Measurements from ENCODE around the gene SPHK2. TPM values are rescaled to one million over a fixed set of nuclear protein-coding genes. Genes with fewer than 3 reads are reported as not detected.

SPHK2 gene
- polyA plus RNA-seq, 1 of the 3 experiments (the other 2 are of a cell fraction): 14.8 TPM

- H3K9me3 ChIP-seq: no peaks in the 10 kb centered on the region
- peaks cover 7 to 20% of the 10 kb centered on the region in 2 experiments; a peak in 3 of 4 replicates for H3K4me1 ChIP-seq (ENCODE audit: control insufficient read depth in 1 of 2, insufficient read depth in 2 of 2, low read depth in 1 of 2, low read length in 1 of 2)
- H3K79me2 ChIP-seq (ENCODE audit: insufficient read depth): 0 out of 2 replicates have a peak, but pooled peaks cover 3% of the 10 kb centered on the region
- H3K9ac ChIP-seq: no peak overlapping the region
- no peaks in the 10 kb centered on the region for H3K9me2 ChIP-seq
- CTCF ChIA-PET: no interaction called here
- no peaks in the 10 kb centered on the region for H3K27me3 ChIP-seq (ENCODE audit: insufficient read depth)
- POLR2A ChIA-PET: interaction anchor here (1.4 kb wide), 1 partner anchor 9 kb away, joined by 5 read pairs; the partner anchor contains the start of gene RPL18
- H3K36me3 ChIP-seq (replicated peaks in 1 of 2; ENCODE audit: control insufficient read depth in 1 of 2, insufficient read depth in 2 of 2, low read length in 1 of 2): peaks cover 12 to 25% of the 10 kb centered on the region in 2 experiments
- no peak overlapping the region for H3K27ac ChIP-seq (ENCODE audit: low read depth in 2 of 2, low read length in 1 of 2)
- no peak overlapping the region for H2AFZ ChIP-seq (ENCODE audit: low read depth)
- WGBS (ENCODE audit: low lambda C conversion rate): 94% methylated on average over 9 of the region's 17 CpGs
- TF ChIP-seq CTCF (IDR thresholded peaks at IDR 0.05) (no peak), TCF12 (IDR thresholded peaks at IDR 0.05) (no peak), YY1 (IDR thresholded peaks at IDR 0.05; ENCODE audit: low read depth) (no peak), RFX5 (IDR thresholded peaks at IDR 0.05; ENCODE audit: low read length) (no peak), FOXJ3 (CRISPR knock-in tag; IDR thresholded peaks at IDR 0.05) (no peak), CHD2 (IDR thresholded peaks at IDR 0.05; ENCODE audit: low read length, partially characterized antibody) (no peak), MEF2A (IDR thresholded peaks at IDR 0.05; ENCODE audit: borderline replicate concordance, low read depth) (no peak), GABPA (IDR thresholded peaks at IDR 0.05; ENCODE audit: low read depth) (no peak), NRF1 (IDR thresholded peaks at IDR 0.05; ENCODE audit: low read depth, low read length) (no peak), TAF1 (IDR thresholded peaks at IDR 0.05; ENCODE audit: borderline replicate concordance, low read depth, low read length) (no peak)
- no peaks in the 10 kb centered on the region for H4K20me1 ChIP-seq (ENCODE audit: insufficient read depth)
- no peak overlapping the region for H3K4me2 ChIP-seq
- H3F3A ChIP-seq (replicated peaks; ENCODE audit: insufficient read depth): peaks cover 10% of the 10 kb centered on the region
- H3K4me3 ChIP-seq (ENCODE audit: low read depth in 2 of 2, low read length in 1 of 2): no peak overlapping the region
- no peak for DNase-seq
Measured at GRCh38 chr19:48627865-48628314, 8.6 kb downstream of the SPHK2 start.

GRCh38 chr19:48628486-48629296, 9.4 kb downstream of the SPHK2 start:
- DNase-seq: no peak
- Histone ChIP-seq H3K9me3 (no peaks in the 10 kb centered on the region), H4K20me1 (ENCODE audit: insufficient read depth) (no peaks in the 10 kb centered on the region), H3K9ac (no peak overlapping the region), H3K27ac (ENCODE audit: low read depth in 2 of 2, low read length in 1 of 2) (no peak overlapping the region), H3K36me3 (replicated peaks in 1 of 2; ENCODE audit: control insufficient read depth in 1 of 2, insufficient read depth in 2 of 2, low read length in 1 of 2) (peaks cover 16 to 25% of the 10 kb centered on the region in 2 experiments), H3K79me2 (ENCODE audit: insufficient read depth) (peaks cover 3% of the 10 kb centered on the region; the same call in 1 of the 2 replicates), H3K27me3 (ENCODE audit: insufficient read depth) (no peaks in the 10 kb centered on the region), H3K4me1 (ENCODE audit: control insufficient read depth in 1 of 2, insufficient read depth in 2 of 2, low read depth in 1 of 2, low read length in 1 of 2) (peaks cover 11 to 20% of the 10 kb centered on the region in 2 experiments; a peak in 3 of 4 replicates), H3F3A (replicated peaks; ENCODE audit: insufficient read depth) (peaks cover 6% of the 10 kb centered on the region), H3K4me3 (ENCODE audit: low read depth in 2 of 2, low read length in 1 of 2) (no peak overlapping the region), H3K4me2 (no peak overlapping the region), H2AFZ (ENCODE audit: low read depth) (no peak overlapping the region), H3K9me2 (no peaks in the 10 kb centered on the region)
- POLR2A ChIA-PET: interaction anchor here (1.1 to 1.4 kb wide), 3 partner anchors 10 to 92 kb away, joined by 3 to 5 read pairs (median 3); partner anchors contain the start of genes RPL18 and SPHK2
- TF ChIP-seq RCOR1 (IDR thresholded peaks at IDR 0.05; ENCODE audit: low read length) (no peak), FOXJ3 (CRISPR knock-in tag; IDR thresholded peaks at IDR 0.05) (no peak), TAF1 (IDR thresholded peaks at IDR 0.05; ENCODE audit: borderline replicate concordance, low read depth, low read length) (no peak), TEAD4 (IDR thresholded peaks at IDR 0.05; ENCODE audit: borderline replicate concordance, insufficient read depth) (no peak), EP300 (IDR thresholded peaks at IDR 0.05; ENCODE audit: borderline replicate concordance in 1 of 2, low read depth in 1 of 2, low read length in 1 of 2) (no peak), PBX3 (IDR thresholded peaks at IDR 0.05) (no peak), RXRA (IDR thresholded peaks at IDR 0.05; ENCODE audit: borderline replicate concordance, low read depth) (no peak), TCF12 (IDR thresholded peaks at IDR 0.05) (no peak), EZH2phosphoT487 (IDR thresholded peaks at IDR 0.05; ENCODE audit: borderline replicate concordance, low read depth) (no peak), RFX5 (IDR thresholded peaks at IDR 0.05; ENCODE audit: low read length) (no peak), NFIC (IDR thresholded peaks at IDR 0.05; ENCODE audit: borderline replicate concordance) (no peak), SIN3A (IDR thresholded peaks at IDR 0.05; ENCODE audit: borderline replicate concordance, low read depth, low read length) (no peak), USF1 (IDR thresholded peaks at IDR 0.05; ENCODE audit: borderline replicate concordance, low read depth) (no peak), ZBTB33 (IDR thresholded peaks at IDR 0.05; ENCODE audit: borderline replicate concordance, low read depth) (no peak)
- 90% methylated on average over 19 of the region's 34 CpGs for WGBS (ENCODE audit: low lambda C conversion rate)
- CTCF ChIA-PET: no interaction called here

Data from SK-N-SH (cell line).